KOPT-K1 (cell line): Measurements from ENCODE around the gene PPP1R13L.

ENCODE experiments used
- H3K27ac ChIP-seq: fragments of 200-600 bp; sonication (generic); 2 replicates; pipeline ENCODE4 v1.5.1; 2016; ENCODE audit warnings: antibody characterized with exemption, mild to moderate bottlenecking, low read depth, low read length; ENCODE audit not compliant: poor library complexity, severe bottlenecking
- H3K36me3 ChIP-seq: fragments of 200-600 bp; sonication (generic); 2 replicates; pipeline ENCODE4 v1.5.1; 2017; ENCODE audit warnings: antibody characterized with exemption, mild to moderate bottlenecking, low read length, moderate library complexity; ENCODE audit not compliant: insufficient read depth
- H3K9me3 ChIP-seq: fragments of 200-600 bp; sonication (generic); 2 replicates; pipeline ENCODE4 v1.5.1; 2017; ENCODE audit warnings: antibody characterized with exemption, low read length, mild to moderate bottlenecking; ENCODE audit not compliant: insufficient read depth, poor library complexity, severe bottlenecking

PPP1R13L gene

GRCh38 chr19:45352471-45352870, 52.4 kb downstream of the PPP1R13L start:
- H3K27ac ChIP-seq = no peak overlapping the region
- no peaks in the 10 kb centered on the region for H3K9me3 ChIP-seq
- peaks cover 66% of the 10 kb centered on the region for H3K36me3 ChIP-seq

- Histone ChIP-seq H3K9me3 (no peaks in the 10 kb centered on the region), H3K36me3 (peaks cover 61% of the 10 kb centered on the region), H3K27ac (no peak overlapping the region)
Measured at GRCh38 chr19:45352062-45352461, 52.8 kb downstream of the PPP1R13L start.

GRCh38 chr19:45351401-45351952, 53.4 kb downstream of the PPP1R13L start:
- H3K27ac ChIP-seq = no peak overlapping the region
- no peaks in the 10 kb centered on the region for H3K9me3 ChIP-seq
- peaks cover 56% of the 10 kb centered on the region for H3K36me3 ChIP-seq

- H3K9me3 ChIP-seq = no peaks in the 10 kb centered on the region
- H3K27ac ChIP-seq = no peak overlapping the region
- peaks cover 47% of the 10 kb centered on the region for H3K36me3 ChIP-seq
Measured at GRCh38 chr19:45350477-45351058, 54.3 kb downstream of the PPP1R13L start.

- Histone ChIP-seq H3K9me3 (no peaks in the 10 kb centered on the region), H3K36me3 (peaks cover 39% of the 10 kb centered on the region), H3K27ac (no peak overlapping the region)
Measured at GRCh38 chr19:45349430-45349941, 55.4 kb downstream of the PPP1R13L start.

- no peaks in the 10 kb centered on the region for H3K9me3 ChIP-seq
- H3K27ac ChIP-seq = no peak overlapping the region
- peaks cover 34% of the 10 kb centered on the region for H3K36me3 ChIP-seq
Measured at GRCh38 chr19:45349126-45349415, 55.8 kb downstream of the PPP1R13L start.

- Histone ChIP-seq H3K9me3 (no peaks in the 10 kb centered on the region), H3K27ac (no peak overlapping the region), H3K36me3 (peaks cover 29% of the 10 kb centered on the region)
Measured at GRCh38 chr19:45348367-45349125, 56.3 kb downstream of the PPP1R13L start.

GRCh38 chr19:45347570-45348366, 57.1 kb downstream of the PPP1R13L start:
- Histone ChIP-seq H3K36me3 (peaks cover 22% of the 10 kb centered on the region; the same call in 1 of the 2 replicates), H3K27ac (no peak overlapping the region), H3K9me3 (no peaks in the 10 kb centered on the region)

- Histone ChIP-seq H3K9me3 (no peaks in the 10 kb centered on the region), H3K36me3 (peaks cover 9% of the 10 kb centered on the region; the same call in 1 of the 2 replicates), H3K27ac (no peak overlapping the region)
Measured at GRCh38 chr19:45346449-45346848, 58.4 kb downstream of the PPP1R13L start.

- H3K27ac ChIP-seq = no peak overlapping the region
- no peaks in the 10 kb centered on the region for H3K9me3 ChIP-seq
- no peaks in the 10 kb centered on the region; the same call in 1 of the 2 replicates for H3K36me3 ChIP-seq
Measured at GRCh38 chr19:45345506-45345860, 59.4 kb downstream of the PPP1R13L start.

GRCh38 chr19:45344621-45345505, 60.0 kb downstream of the PPP1R13L start:
- Histone ChIP-seq H3K9me3 (no peaks in the 10 kb centered on the region), H3K27ac (no peak overlapping the region), H3K36me3 (no peaks in the 10 kb centered on the region; the same call in 1 of the 2 replicates)

- Histone ChIP-seq H3K27ac (no peak overlapping the region), H3K36me3 (no peaks in the 10 kb centered on the region), H3K9me3 (no peaks in the 10 kb centered on the region)
Measured at GRCh38 chr19:45342911-45343310, 62.0 kb downstream of the PPP1R13L start.

GRCh38 chr19:45340899-45341453, 63.9 kb downstream of the PPP1R13L start:
- Histone ChIP-seq H3K36me3 (no peaks in the 10 kb centered on the region), H3K27ac (no peak overlapping the region), H3K9me3 (no peaks in the 10 kb centered on the region)

GRCh38 chr19:45340232-45340898, 64.5 kb downstream of the PPP1R13L start, which contains the start of gene KLC3:
Gene KLC3 (plus strand): TSS chr19:45340750. CDS start chr19:45345542, 4,792 bp downstream.
- Histone ChIP-seq H3K27ac (no peak within 1 kb of the TSS), H3K9me3 (no peaks in the 10 kb centered on the region), H3K36me3 (no peaks in the 10 kb centered on the region)
